NB4 (cell line): ENCODE measurements around the gene PERCC1.

Source experiments
- TF ChIP-seq, protein P1 (sequence below): IDR thresholded peaks from one replicate; pipeline ENCODE4 v1.5.1; 2012; ENCODE audit warnings: low read depth, low read length
- TF ChIP-seq, protein P2 (sequence below): IDR thresholded peaks from 2 replicates; pipeline ENCODE4 v1.6.1; 2011; ENCODE audit warnings: low read depth, low read length

DNA sequence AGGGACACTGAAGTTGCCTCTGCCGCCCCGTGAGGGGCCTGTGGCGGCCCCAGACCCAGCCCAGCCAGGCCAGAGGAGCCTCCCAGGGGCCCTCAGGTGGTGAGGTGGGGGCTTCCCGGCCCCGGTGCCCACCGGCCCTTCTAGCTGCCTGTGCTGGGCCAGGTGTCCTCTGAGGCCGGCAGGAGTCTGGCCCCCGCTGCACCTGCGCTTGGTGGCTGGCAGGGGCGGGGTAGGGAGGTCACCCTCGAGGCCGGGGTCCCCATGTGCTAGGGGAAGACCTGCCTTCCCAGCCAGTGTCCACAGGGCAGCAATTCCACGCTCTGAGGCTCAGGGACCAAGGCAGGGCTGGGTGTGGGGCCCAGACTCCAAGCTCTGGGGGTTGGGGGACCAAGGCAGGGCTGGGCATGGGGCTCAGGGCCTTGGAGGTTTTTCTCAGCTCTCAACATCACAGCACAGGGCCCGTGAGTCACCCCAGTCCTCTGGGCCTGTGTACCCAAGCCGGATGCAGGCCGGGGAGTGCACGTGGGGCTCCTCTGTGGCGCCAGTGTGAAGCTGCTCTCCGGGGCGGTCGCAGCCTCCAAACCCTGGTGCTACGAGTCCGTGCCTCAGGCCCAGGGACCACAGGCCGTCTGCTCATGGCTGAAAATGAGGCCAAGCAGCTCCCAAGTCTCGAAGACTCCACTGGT, 14.8 kb downstream of the PERCC1 start:
- TF ChIP-seq, protein P1, sequence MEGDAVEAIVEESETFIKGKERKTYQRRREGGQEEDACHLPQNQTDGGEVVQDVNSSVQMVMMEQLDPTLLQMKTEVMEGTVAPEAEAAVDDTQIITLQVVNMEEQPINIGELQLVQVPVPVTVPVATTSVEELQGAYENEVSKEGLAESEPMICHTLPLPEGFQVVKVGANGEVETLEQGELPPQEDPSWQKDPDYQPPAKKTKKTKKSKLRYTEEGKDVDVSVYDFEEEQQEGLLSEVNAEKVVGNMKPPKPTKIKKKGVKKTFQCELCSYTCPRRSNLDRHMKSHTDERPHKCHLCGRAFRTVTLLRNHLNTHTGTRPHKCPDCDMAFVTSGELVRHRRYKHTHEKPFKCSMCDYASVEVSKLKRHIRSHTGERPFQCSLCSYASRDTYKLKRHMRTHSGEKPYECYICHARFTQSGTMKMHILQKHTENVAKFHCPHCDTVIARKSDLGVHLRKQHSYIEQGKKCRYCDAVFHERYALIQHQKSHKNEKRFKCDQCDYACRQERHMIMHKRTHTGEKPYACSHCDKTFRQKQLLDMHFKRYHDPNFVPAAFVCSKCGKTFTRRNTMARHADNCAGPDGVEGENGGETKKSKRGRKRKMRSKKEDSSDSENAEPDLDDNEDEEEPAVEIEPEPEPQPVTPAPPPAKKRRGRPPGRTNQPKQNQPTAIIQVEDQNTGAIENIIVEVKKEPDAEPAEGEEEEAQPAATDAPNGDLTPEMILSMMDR: no peak
- TF ChIP-seq, protein P2, sequence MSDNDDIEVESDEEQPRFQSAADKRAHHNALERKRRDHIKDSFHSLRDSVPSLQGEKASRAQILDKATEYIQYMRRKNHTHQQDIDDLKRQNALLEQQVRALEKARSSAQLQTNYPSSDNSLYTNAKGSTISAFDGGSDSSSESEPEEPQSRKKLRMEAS: peak; percentile 90
